BJ (cell line): ENCODE measurements around the gene EYA4. TPM values are rescaled to one million over a fixed set of nuclear protein-coding genes. Genes with fewer than 3 reads are reported as not detected.

ENCODE experiments used
- CTCF ChIA-PET: fragments of 350-600 bp; formaldehyde crosslinking; extraction: SDS; loops from one replicate; lab custom pipeline; 2021; ENCODE audit warnings: antibody characterized with exemption, inconsistent platforms; lab: Yijun Ruan, JAX
- POLR2A ChIA-PET: fragments of 300-600 bp; sonication (Branson Sonifier 250); formaldehyde crosslinking; extraction: SDS; loops from one replicate; lab custom pipeline; 2021; ENCODE audit warnings: antibody characterized with exemption; lab: Charles Lee
- DNase-seq: peaks from one replicate; pipeline ENCODE4 v3.0.0-alpha.2; 2011; ENCODE audit warnings: low read depth
- H3K27me3 ChIP-seq: 2 replicates; pipeline ENCODE4 v1.6.0; 2011; ENCODE audit warnings: low read length; ENCODE audit not compliant: control insufficient read depth, insufficient read depth
- H3K36me3 ChIP-seq: 2 replicates; pipeline ENCODE4 v1.5.1; 2011; ENCODE audit warnings: low read length; ENCODE audit not compliant: control insufficient read depth, insufficient read depth
- H3K4me3 ChIP-seq: 2 replicates; pipeline ENCODE4 v1.5.1; 2011; ENCODE audit warnings: low read depth, mild to moderate bottlenecking, control low read depth, low read length
- polyA plus RNA-seq: library from polyadenylated mRNA; depleted of rRNA; stranded (reverse); fragments of >200 nt; gene quantifications from 2 replicates; pipeline ENCODE4 v1.2.3, GENCODE V29; 2011
- TF ChIP-seq, protein P1 (sequence below): IDR thresholded peaks from 2 replicates; pipeline ENCODE4 v1.5.1; 2011; ENCODE audit warnings: low read depth, mild to moderate bottlenecking, control low read depth, inconsistent platforms, low read length, moderate library complexity; ENCODE audit not compliant: insufficient read depth

The EYA4 gene
- polyA plus RNA-seq, 1 experiment: 0.32 TPM

DNA sequence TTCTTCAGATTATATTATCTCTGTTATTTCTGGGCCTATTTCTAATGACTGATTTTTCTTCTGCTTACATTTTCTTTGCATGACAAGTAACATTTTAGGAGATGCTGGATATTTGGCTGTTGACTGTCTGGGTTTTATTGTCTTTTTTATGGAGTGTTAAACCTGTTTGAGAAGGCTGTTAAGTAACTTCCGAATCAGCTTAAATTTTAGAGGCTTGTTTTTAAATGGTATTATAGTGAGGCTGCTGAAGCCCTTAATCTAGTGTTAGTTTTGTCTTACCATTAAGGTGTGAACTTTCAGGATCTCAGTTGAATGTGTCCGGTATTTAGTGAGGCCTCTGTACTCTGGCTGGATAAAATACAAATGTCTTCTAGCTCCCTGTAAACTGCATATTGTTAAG is 109.8 kb downstream of the EYA4 start:
- TF ChIP-seq, protein P1, sequence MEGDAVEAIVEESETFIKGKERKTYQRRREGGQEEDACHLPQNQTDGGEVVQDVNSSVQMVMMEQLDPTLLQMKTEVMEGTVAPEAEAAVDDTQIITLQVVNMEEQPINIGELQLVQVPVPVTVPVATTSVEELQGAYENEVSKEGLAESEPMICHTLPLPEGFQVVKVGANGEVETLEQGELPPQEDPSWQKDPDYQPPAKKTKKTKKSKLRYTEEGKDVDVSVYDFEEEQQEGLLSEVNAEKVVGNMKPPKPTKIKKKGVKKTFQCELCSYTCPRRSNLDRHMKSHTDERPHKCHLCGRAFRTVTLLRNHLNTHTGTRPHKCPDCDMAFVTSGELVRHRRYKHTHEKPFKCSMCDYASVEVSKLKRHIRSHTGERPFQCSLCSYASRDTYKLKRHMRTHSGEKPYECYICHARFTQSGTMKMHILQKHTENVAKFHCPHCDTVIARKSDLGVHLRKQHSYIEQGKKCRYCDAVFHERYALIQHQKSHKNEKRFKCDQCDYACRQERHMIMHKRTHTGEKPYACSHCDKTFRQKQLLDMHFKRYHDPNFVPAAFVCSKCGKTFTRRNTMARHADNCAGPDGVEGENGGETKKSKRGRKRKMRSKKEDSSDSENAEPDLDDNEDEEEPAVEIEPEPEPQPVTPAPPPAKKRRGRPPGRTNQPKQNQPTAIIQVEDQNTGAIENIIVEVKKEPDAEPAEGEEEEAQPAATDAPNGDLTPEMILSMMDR: no peak
- no peak for DNase-seq
- Histone ChIP-seq H3K4me3 (no peak overlapping the region), H3K27me3 (no peaks in the 10 kb centered on the region), H3K36me3 (no peaks in the 10 kb centered on the region)
- POLR2A ChIA-PET: no interaction called here
- CTCF ChIA-PET: no interaction called here

DNA sequence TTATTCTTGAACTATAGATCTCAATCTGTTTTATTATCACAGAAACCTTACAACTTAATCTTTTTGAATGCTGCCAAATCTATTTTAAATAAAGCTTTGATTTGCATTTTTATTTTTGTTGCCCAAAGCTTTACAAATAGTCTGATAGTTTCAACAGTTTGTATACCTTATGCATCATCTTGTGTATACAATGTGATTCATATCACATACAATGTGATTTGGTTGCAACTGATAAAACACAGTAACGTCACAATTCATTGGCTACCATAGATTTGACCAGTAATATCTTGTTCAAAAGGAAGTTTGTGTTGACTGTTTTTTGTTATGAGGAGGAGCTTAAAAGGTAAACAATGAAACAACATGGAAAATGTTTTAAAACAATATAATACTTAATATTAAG is 110.9 kb downstream of the EYA4 start:
- no peak overlapping the region for H3K4me3 ChIP-seq
- no peaks in the 10 kb centered on the region for H3K36me3 ChIP-seq
- ChIA-PET POLR2A (no interaction called here), CTCF (no interaction called here)
- no peaks in the 10 kb centered on the region for H3K27me3 ChIP-seq
- TF ChIP-seq, protein P1: no peak
- DNase-seq: no peak

DNA sequence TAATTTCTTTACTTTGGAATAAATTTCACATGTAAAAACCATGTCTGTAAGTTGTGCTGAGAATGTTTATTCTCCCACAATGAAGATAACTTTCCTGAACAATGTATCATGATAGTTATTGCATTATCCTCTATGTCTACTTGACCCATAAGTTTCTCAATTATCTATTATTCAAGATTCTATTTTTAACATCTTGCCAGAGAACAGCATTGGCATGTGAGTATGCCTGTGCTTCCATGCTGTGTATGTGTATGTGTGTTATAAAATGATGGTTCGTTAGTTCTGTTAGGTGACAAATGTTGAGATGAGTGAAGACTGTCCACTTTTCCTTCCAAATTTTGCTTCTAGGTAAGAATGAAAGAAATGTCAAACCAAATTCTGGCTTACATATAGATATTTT is 111.9 kb downstream of the EYA4 start:
- ChIA-PET CTCF (no interaction called here), POLR2A (no interaction called here)
- no peaks in the 10 kb centered on the region for H3K27me3 ChIP-seq
- no peak overlapping the region for H3K4me3 ChIP-seq
- H3K36me3 ChIP-seq: no peaks in the 10 kb centered on the region
- TF ChIP-seq, protein P1: no peak
- DNase-seq: no peak

DNA sequence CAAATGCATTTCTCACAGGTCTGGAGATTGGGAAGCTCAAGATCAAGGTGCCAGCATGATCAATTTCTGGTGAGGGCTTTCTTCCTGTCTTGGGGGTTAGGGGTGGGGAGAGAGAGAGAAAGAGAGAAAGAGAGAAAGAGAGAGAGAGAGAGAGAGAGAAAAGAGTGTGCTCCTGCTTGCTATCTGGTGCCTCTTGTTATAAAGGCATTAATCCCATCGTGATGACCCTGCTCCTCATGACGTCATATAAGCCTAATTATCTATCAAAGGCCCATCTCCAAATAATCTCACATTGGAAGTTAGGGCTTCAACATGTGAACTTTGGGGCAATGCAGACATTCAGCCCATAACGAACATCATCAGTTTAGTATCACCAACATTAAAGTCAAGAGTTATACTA is 114.8 kb downstream of the EYA4 start:
- TF ChIP-seq, protein P1: no peak
- CTCF ChIA-PET: no interaction called here
- no peak overlapping the region for H3K4me3 ChIP-seq
- no peaks in the 10 kb centered on the region for H3K27me3 ChIP-seq
- POLR2A ChIA-PET: no interaction called here
- no peak for DNase-seq
- no peaks in the 10 kb centered on the region for H3K36me3 ChIP-seq

DNA sequence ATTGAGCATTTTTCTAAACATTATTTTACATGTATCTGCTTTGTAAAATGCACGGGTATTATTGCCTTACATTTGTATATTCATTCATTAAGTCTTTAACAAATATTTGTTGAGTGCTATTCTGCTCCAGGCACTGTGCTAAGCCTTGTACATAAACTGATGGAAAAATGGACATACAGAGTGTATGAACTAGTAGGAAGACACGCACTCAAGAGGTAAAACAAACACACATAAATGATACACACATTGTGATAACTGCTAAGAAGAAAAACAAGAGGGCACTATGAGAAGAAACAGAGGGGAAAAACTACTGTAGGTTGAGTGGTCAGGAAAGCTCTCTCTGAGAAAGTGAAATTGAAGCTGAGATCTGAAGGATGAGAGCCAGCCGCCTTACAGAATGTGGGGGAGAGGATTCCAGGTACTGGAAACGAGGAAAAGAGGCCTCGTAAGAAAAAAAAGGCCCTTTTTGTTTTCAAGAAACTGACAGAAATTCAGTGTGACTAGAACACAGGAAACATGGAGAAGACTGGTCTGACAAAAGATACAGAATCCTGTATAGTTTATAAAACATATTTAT is 117.5 kb downstream of the EYA4 start:
- Histone ChIP-seq H3K36me3 (no peaks in the 10 kb centered on the region), H3K27me3 (no peaks in the 10 kb centered on the region), H3K4me3 (no peak overlapping the region)
- DNase-seq: no peak
- POLR2A ChIA-PET: no interaction called here
- TF ChIP-seq, protein P1: no peak
- CTCF ChIA-PET: interaction anchor here (0.6 kb wide), 1 partner anchor 525 kb away, joined by 3 read pairs; no protein-coding TSS in a partner anchor
